B cell (primary cell): ENCODE results near the gene ASTN2. TPM values are rescaled to one million over a fixed set of nuclear protein-coding genes. Genes with fewer than 3 reads are reported as not detected.

ENCODE experiments used
- ATAC-seq: fragments of 200-7000 bp; cut with Tn5 transposase; one replicate; pipeline ENCODE4 v1.10.0; 2021; ENCODE audit warnings: low read depth, mild to moderate bottlenecking, moderate number of reproducible peaks, moderate library complexity
- CTCF ChIA-PET: fragments of 350-600 bp; sonication (Branson Sonifier 250); formaldehyde crosslinking; loops from one replicate; lab custom pipeline; 2021; ENCODE audit warnings: antibody characterized with exemption, inconsistent platforms; lab: Charles Lee
- POLR2A ChIA-PET: fragments of 350-600 bp; sonication (Branson Sonifier 250); formaldehyde crosslinking; loops from one replicate; lab custom pipeline; 2021; ENCODE audit warnings: antibody characterized with exemption; lab: Charles Lee
- DNase-seq: peaks from one replicate; pipeline ENCODE4 v3.0.0; 2013
- H2AFZ ChIP-seq: 2 replicates; pipeline ENCODE4 v1.6.1; 2012; ENCODE audit warnings: mild to moderate bottlenecking, low read depth, low read length; ENCODE audit not compliant: insufficient read depth, poor library complexity, severe bottlenecking
- H3K27ac ChIP-seq, 2 donors: 1 replicate in 1 of 2; 2 replicates in 1 of 2; pipeline ENCODE4 v1.5.1; 2012 to 2013; ENCODE audit warnings: low read length in 2 of 2, mild to moderate bottlenecking in 2 of 2, moderate library complexity in 1 of 2
- H3K27me3 ChIP-seq, 4 experiments: fragments of 200-600 bp in 1 of 4; sonication (generic) in 1 of 4; replicated peaks in 1 of 4; 1 replicate in 2 of 4; 2 replicates in 2 of 4; pipeline versions ENCODE4 v1.6.1 to v1.7.0; 2013 to 2016; ENCODE audit warnings: low read length in 3 of 4, mild to moderate bottlenecking in 2 of 4, mixed read lengths in 1 of 4, moderate library complexity in 1 of 4; ENCODE audit not compliant: insufficient read depth in 4 of 4, control insufficient read depth in 3 of 4; ENCODE audit errors: control extremely low read depth in 1 of 4
- H3K36me3 ChIP-seq, 2 experiments: replicated peaks in 1 of 2; 1 replicate in 1 of 2; 2 replicates in 1 of 2; pipeline versions ENCODE4 v1.6.1 to v1.7.1; 2013; ENCODE audit warnings: low read length in 1 of 2; ENCODE audit not compliant: insufficient read depth in 2 of 2, control insufficient read depth in 1 of 2; ENCODE audit errors: control extremely low read depth in 1 of 2, extremely low read depth in 1 of 2
- H3K4me1 ChIP-seq, 2 donors: fragments of 200-600 bp in 1 of 2; sonication (generic) in 1 of 2; 1 replicate in 1 of 2; 2 replicates in 1 of 2; pipeline versions ENCODE4 v1.5.1 to v1.6.1; 2013 to 2017; ENCODE audit warnings: low read length in 2 of 2; ENCODE audit not compliant: control insufficient read depth in 2 of 2, insufficient read depth in 2 of 2
- H3K4me2 ChIP-seq: replicated peaks from 2 replicates; pipeline ENCODE3; 2012; ENCODE audit warnings: mild to moderate bottlenecking, low read depth, low read length; ENCODE audit not compliant: poor library complexity, severe bottlenecking
- H3K4me3 ChIP-seq, 5 experiments: fragments of 200-600 bp in 1 of 5; sonication (generic) in 1 of 5; 1 replicate in 3 of 5; 2 replicates in 2 of 5; pipeline versions ENCODE4 v1.5.1 to v1.7.0; 2011 to 2016; ENCODE audit warnings: low read length in 4 of 5, mild to moderate bottlenecking in 4 of 5, low read depth in 2 of 5, control low read depth in 1 of 5, moderate library complexity in 1 of 5; ENCODE audit not compliant: insufficient read depth in 1 of 5; ENCODE audit errors: control extremely low read depth in 1 of 5, extremely low read depth in 1 of 5
- H3K79me2 ChIP-seq: fragments of 200-600 bp; sonication (generic); one replicate; pipeline ENCODE4 v1.6.0; 2016; ENCODE audit warnings: low read length; ENCODE audit not compliant: control insufficient read depth, insufficient read depth
- H3K9ac ChIP-seq: fragments of 200-600 bp; sonication (generic); 2 replicates; pipeline ENCODE4 v1.6.1; 2017; ENCODE audit warnings: mild to moderate bottlenecking, low read length, moderate library complexity
- H3K9me3 ChIP-seq, 3 donors: one replicate each; pipeline versions ENCODE4 v1.6.1 to v1.7.1; 2013; ENCODE audit warnings: low read length in 2 of 3; ENCODE audit not compliant: control insufficient read depth in 2 of 3, insufficient read depth in 1 of 3; ENCODE audit errors: control extremely low read depth in 1 of 3
- H4K20me1 ChIP-seq: 2 replicates; pipeline ENCODE4 v1.6.0; 2012; ENCODE audit warnings: mild to moderate bottlenecking, low read length; ENCODE audit not compliant: insufficient read depth, control insufficient read depth, poor library complexity, severe bottlenecking
- H3K27ac Mint-ChIP-seq: one replicate; pipeline ENCODE4 v1.8.0; 2021; ENCODE audit warnings: mixed read lengths
- H3K27me3 Mint-ChIP-seq: one replicate; pipeline ENCODE4 v1.8.0; 2021; ENCODE audit warnings: mixed read lengths
- H3K4me1 Mint-ChIP-seq: one replicate; pipeline ENCODE4 v1.8.0; 2021; ENCODE audit warnings: mixed read lengths
- H3K4me3 Mint-ChIP-seq: one replicate; pipeline ENCODE4 v1.8.0; 2021; ENCODE audit warnings: mixed read lengths
- H3K9me3 Mint-ChIP-seq: one replicate; pipeline ENCODE4 v1.8.0; 2022; ENCODE audit warnings: mixed read lengths; ENCODE audit not compliant: insufficient read depth
- EZH2 ChIP-seq: IDR thresholded peaks from 2 replicates; pipeline ENCODE4 v1.6.1; 2012; ENCODE audit warnings: borderline replicate concordance, low read depth, mild to moderate bottlenecking, moderate library complexity, low read length; ENCODE audit not compliant: insufficient read depth, poor library complexity, severe bottlenecking
- WGBS: methylation state at CpG from one replicate; pipeline ENCODE4 v1.1.5; 2013; ENCODE audit warnings: missing lambda C conversion rate; ENCODE audit not compliant: insufficient coverage; 5-methylcytosine and 5-hydroxymethylcytosine counted together
- intact Hi-C: fragments of 100-400 bp; cut with micrococcal nuclease; formaldehyde crosslinking; loops from one replicate; pipeline ENCODE4 v1.10.0; 2022
- polyA plus RNA-seq: library from polyadenylated mRNA; depleted of rRNA; stranded (reverse); fragments of >200 nt; gene quantifications from 2 replicates; pipeline ENCODE4 v1.2.3, GENCODE V29; 2012
- total RNA-seq, 2 donors: library from RNA; stranded (reverse); fragments of 120-200 nt in 1 of 2; gene quantifications; 1 replicate in 1 of 2; 2 replicates in 1 of 2; pipeline versions ENCODE4 v1.2.3 to v1.2.4, GENCODE V29; 2013 to 2022
- TF ChIP-seq, protein P1 (sequence below): fragments of 200-600 bp; IDR thresholded peaks from one replicate; pipeline ENCODE4 v1.8.0; 2022; ENCODE audit warnings: antibody characterized with exemption, mild to moderate bottlenecking

Gene ASTN2
- total and polyA plus RNA-seq, 2 donors (not counting 1 experiment from before 2014, with no cell fraction given), result 1.2 to 3.6 TPM

DNA sequence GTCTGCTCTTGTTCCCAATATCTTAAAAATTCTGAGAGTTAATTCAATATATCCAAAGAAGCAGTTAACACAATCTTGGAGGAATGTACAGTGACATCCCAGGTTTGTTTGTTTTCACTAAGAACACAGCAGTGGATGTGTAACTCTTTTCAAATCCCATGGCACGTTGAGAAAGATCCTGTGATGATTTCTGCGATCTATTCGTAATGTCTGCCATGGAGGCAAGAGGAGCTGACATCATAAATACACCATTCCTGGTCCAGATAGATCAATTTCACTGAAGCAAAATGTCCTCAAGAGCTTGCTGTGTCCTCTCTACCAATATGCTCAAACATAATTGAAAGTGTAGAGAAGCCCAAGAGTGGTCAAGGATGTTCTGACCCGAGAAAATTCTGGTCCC is 980.5 kb downstream of the ASTN2 start:
- TF ChIP-seq, protein P1, sequence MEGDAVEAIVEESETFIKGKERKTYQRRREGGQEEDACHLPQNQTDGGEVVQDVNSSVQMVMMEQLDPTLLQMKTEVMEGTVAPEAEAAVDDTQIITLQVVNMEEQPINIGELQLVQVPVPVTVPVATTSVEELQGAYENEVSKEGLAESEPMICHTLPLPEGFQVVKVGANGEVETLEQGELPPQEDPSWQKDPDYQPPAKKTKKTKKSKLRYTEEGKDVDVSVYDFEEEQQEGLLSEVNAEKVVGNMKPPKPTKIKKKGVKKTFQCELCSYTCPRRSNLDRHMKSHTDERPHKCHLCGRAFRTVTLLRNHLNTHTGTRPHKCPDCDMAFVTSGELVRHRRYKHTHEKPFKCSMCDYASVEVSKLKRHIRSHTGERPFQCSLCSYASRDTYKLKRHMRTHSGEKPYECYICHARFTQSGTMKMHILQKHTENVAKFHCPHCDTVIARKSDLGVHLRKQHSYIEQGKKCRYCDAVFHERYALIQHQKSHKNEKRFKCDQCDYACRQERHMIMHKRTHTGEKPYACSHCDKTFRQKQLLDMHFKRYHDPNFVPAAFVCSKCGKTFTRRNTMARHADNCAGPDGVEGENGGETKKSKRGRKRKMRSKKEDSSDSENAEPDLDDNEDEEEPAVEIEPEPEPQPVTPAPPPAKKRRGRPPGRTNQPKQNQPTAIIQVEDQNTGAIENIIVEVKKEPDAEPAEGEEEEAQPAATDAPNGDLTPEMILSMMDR, result no peak
- no peak for TF ChIP-seq EZH2
- Histone ChIP-seq H4K20me1 (no peaks in the 10 kb centered on the region), H3K9me3 (peaks cover 0 to 4% (median 0%) of the 10 kb centered on the region in 3 donors), H3K4me1 (no peaks in the 10 kb centered on the region), H3K36me3 (no peaks in the 10 kb centered on the region), H3K27ac (no peak overlapping the region), H3K27me3 (no peaks in the 10 kb centered on the region), H3K4me3 (no peak overlapping the region), H3K4me2 (no peak overlapping the region), H3K79me2 (no peaks in the 10 kb centered on the region), H3K9ac (no peak overlapping the region), H2AFZ (no peak overlapping the region)
- H3K27me3 Mint-ChIP-seq, result no peaks in the 10 kb centered on the region
- H3K9me3 Mint-ChIP-seq, result no peaks in the 10 kb centered on the region
- no peak for DNase-seq
- no peak for ATAC-seq
- CTCF ChIA-PET, result no interaction called here
- H3K4me1 Mint-ChIP-seq, result no peaks in the 10 kb centered on the region
- intact Hi-C loops, result no loop called here
- whole genome bisulfite sequencing, result 72% methylated on average over 4 of the region's 4 CpGs
- no peak overlapping the region for H3K27ac Mint-ChIP-seq
- H3K4me3 Mint-ChIP-seq, result no peak overlapping the region
- POLR2A ChIA-PET, result no interaction called here

GRCh38 chr9:116432051-116432450 is 982.8 kb downstream of the ASTN2 start:
- Histone ChIP-seq H4K20me1 (no peaks in the 10 kb centered on the region), H3K4me1 (no peaks in the 10 kb centered on the region), H3K27me3 (no peaks in the 10 kb centered on the region), H3K9ac (no peak overlapping the region), H3K4me2 (no peak overlapping the region), H3K9me3 (peaks cover 0 to under 1% (median 0%) of the 10 kb centered on the region in 3 donors), H3K27ac (no peak overlapping the region), H3K36me3 (no peaks in the 10 kb centered on the region), H3K4me3 (no peak overlapping the region), H2AFZ (no peak overlapping the region), H3K79me2 (no peaks in the 10 kb centered on the region)
- ChIA-PET POLR2A (no interaction called here), CTCF (no interaction called here)
- TF ChIP-seq EZH2, result no peak
- TF ChIP-seq, protein P1, result no peak
- no peaks in the 10 kb centered on the region for H3K9me3 Mint-ChIP-seq
- no peak overlapping the region for H3K27ac Mint-ChIP-seq
- intact Hi-C loops, result no loop called here
- ATAC-seq, result no peak
- H3K4me1 Mint-ChIP-seq, result no peaks in the 10 kb centered on the region
- no peaks in the 10 kb centered on the region for H3K27me3 Mint-ChIP-seq
- no peak for DNase-seq
- WGBS, result no CpG with 5 or more reads among the region's 1 CpG
- no peak overlapping the region for H3K4me3 Mint-ChIP-seq
